ENCODE results near the gene SLC22A23. TPM values are rescaled to one million over a fixed set of nuclear protein-coding genes. Genes with fewer than 3 reads are reported as not detected.

Gene SLC22A23
- total and polyA plus RNA-seq, 4 donors: 26.9 to 56.8 (median 41.7) TPM

DNA sequence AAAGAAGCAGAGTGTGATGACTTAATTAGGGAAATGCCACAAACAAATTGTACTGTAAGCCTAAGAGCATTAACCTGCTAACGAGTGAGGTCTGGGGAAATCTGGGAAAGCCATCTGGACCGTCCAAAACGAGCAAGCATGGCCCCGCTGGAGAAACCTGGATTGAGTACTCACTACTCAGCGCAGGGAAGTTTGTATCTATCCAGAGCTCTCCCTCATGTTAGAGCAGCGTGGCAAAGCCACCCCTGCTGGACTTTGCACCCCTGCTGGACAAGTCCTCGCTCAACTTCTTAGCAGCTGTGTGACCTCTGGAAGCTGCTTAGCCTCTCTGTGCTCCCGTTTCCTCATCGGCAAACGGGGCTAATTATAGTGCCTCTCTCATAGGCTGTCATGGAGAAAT is 160.8 kb downstream of the SLC22A23 start:
- H3K9me3 ChIP-seq (ENCODE audit: control insufficient read depth, insufficient read depth, low read length): no peaks in the 10 kb centered on the region
- H3K27ac ChIP-seq (ENCODE audit: low read depth, low read length): no peak overlapping the region

DNA sequence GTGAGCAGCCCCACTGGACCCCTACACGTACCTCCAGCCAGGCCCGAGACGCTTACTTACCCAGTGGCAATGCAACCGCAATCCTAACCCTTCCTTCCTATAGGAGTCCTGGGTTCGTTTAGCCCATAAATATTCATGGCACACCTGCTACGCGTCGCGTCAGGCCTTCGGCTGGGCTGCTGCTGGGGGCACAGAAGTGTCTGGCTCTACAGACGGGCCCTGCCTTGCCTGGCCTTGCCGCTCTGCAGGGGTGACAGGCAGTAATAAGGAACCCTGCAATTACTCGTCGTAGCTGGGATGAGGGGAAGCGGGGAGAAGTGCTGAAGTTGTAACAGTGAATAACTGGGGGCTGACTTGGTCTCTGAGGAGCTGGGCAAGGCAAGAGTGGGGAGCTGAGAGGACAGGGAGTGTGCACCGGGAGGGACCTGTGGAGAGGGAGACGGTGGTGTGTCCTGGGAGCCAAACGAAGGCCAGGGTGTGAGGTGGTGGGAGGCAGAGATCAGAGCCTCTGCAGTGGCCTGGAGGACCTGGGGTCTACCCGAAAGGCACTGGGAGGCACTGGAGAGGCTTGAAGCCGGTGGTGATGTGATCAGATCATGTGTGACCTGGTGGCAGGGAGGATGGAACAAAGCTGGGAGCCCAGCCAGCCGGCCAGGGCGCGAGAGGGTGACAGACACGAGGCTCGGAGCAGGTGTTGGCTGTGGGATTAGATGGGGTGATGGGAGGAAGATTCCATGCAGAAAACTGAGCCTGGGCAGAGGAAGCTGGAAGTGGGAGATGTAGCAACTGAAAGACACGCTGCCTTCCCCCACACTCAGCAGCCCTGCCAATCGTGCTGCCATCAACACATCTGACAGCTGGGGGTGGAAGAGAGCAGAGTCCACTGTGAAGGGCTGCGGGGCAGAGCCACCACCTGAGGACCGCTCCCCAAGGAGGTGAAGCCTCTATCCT is 161.7 kb downstream of the SLC22A23 start:
- H3K27me3 ChIP-seq (ENCODE audit: control insufficient read depth, insufficient read depth, low read length): no peaks in the 10 kb centered on the region
- no peak overlapping the region for H3K4me3 ChIP-seq (ENCODE audit: low read depth, low read length)
- 50% methylated on average over 28 of the region's 29 CpGs for WGBS (ENCODE audit: insufficient coverage)
- no peak overlapping the region for H3K27ac ChIP-seq (ENCODE audit: low read depth, low read length)
- peaks cover 55% of the 10 kb centered on the region for H3K36me3 ChIP-seq (ENCODE audit: control insufficient read depth, insufficient read depth, low read length)
- H3K9me3 ChIP-seq (ENCODE audit: control insufficient read depth, insufficient read depth, low read length): no peaks in the 10 kb centered on the region
- peak in 2 of 6 donors; percentile 45 to 63 for DNase-seq (ENCODE audit: low read depth in 4 of 6, low spot score in 6 of 6)
- H3K4me1 ChIP-seq (ENCODE audit: control insufficient read depth, insufficient read depth, low read length): peaks cover 14% of the 10 kb centered on the region

More for the DNA sequence above, 160.8 kb downstream of the SLC22A23 start:
- Histone ChIP-seq H3K27me3 (ENCODE audit: control insufficient read depth, insufficient read depth, low read length) (no peaks in the 10 kb centered on the region), H3K4me3 (ENCODE audit: low read depth, low read length) (no peak overlapping the region), H3K4me1 (ENCODE audit: control insufficient read depth, insufficient read depth, low read length) (peaks cover 14% of the 10 kb centered on the region), H3K36me3 (ENCODE audit: control insufficient read depth, insufficient read depth, low read length) (peaks cover 47% of the 10 kb centered on the region)
- DNase-seq (ENCODE audit: low read depth in 4 of 6, low spot score in 6 of 6): no peak
- 84% methylated on average over 5 of the region's 10 CpGs for WGBS (ENCODE audit: insufficient coverage)

DNA sequence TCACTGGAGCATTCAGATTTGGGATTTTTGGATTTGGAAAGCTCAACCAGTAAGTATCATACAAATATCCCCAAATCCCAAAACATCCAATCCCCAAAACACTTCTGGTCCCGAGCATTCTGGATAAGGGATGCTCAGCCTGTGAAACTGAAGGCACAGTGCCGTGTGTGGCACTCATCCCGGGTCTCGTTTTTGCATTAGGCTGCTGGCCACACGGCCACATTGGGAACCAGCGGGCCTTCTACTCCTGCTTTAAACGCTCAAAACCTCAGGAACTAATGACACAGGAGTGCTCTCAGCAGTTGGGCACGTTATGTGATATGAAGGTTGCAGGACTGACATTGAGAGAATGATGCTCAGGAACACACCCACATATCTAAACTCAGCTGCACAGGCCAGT is 162.5 kb downstream of the SLC22A23 start:
- peak in 1 of 6 donors; percentile 9 for DNase-seq (ENCODE audit: low read depth in 4 of 6, low spot score in 6 of 6)
- H3K4me3 ChIP-seq (ENCODE audit: low read depth, low read length): no peak overlapping the region
- no peak overlapping the region for H3K27ac ChIP-seq (ENCODE audit: low read depth, low read length)
- no peaks in the 10 kb centered on the region for H3K9me3 ChIP-seq (ENCODE audit: control insufficient read depth, insufficient read depth, low read length)
- H3K4me1 ChIP-seq (ENCODE audit: control insufficient read depth, insufficient read depth, low read length): peaks cover 14% of the 10 kb centered on the region
- 88% methylated on average over 5 of the region's 8 CpGs for WGBS (ENCODE audit: insufficient coverage)
- H3K36me3 ChIP-seq (ENCODE audit: control insufficient read depth, insufficient read depth, low read length): peaks cover 62% of the 10 kb centered on the region
- H3K27me3 ChIP-seq (ENCODE audit: control insufficient read depth, insufficient read depth, low read length): no peaks in the 10 kb centered on the region

DNA sequence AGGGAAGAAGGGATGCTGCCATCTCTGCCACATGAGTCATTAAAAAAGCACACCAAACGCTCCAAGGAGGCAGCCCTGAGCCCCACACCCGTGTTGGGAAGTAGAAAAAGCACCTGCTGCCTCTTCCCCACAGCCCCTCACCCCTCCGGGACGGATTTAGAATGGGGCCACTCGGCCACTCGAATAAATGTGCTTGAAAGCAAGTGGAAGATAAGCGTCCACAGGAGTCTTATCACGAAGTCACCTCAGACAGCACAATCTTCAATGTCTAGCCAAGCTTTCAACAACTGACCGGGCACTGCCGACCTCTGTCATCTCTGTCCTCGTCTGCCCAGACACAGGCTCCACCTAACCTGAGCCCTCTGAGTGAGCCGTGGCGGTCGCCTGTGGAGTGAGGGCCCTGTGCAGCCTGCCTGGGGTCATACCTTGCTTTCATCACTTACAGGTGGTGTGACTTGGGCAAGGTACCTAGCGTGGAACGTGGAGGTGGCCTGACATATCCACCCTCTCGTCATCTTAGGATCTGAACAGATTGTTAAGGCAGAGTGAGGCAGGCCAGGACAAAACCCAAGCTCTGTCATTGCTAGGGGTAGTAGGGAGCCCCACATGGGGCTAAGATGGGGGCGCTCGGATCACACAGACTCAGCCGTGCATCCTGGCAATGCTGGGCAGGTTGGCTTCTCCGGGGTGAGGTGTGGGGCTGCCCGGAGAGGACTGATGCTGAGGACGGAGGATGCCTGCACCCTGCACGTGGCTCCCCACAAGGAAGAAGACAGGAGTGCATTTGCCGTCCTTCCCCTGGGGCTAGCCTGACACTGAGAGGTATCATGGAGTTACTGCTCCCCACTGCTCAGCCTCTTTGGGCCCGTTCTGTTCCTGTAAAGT is 163.3 kb downstream of the SLC22A23 start:
- Histone ChIP-seq H3K4me1 (ENCODE audit: control insufficient read depth, insufficient read depth, low read length) (peaks cover 14% of the 10 kb centered on the region), H3K36me3 (ENCODE audit: control insufficient read depth, insufficient read depth, low read length) (peaks cover 71% of the 10 kb centered on the region), H3K27me3 (ENCODE audit: control insufficient read depth, insufficient read depth, low read length) (no peaks in the 10 kb centered on the region), H3K4me3 (ENCODE audit: low read depth, low read length) (no peak overlapping the region), H3K9me3 (ENCODE audit: control insufficient read depth, insufficient read depth, low read length) (no peaks in the 10 kb centered on the region), H3K27ac (ENCODE audit: low read depth, low read length) (no peak overlapping the region)
- WGBS (ENCODE audit: insufficient coverage): 94% methylated on average over 17 of the region's 26 CpGs
- no peak for DNase-seq (ENCODE audit: low read depth in 4 of 6, low spot score in 6 of 6)

DNA sequence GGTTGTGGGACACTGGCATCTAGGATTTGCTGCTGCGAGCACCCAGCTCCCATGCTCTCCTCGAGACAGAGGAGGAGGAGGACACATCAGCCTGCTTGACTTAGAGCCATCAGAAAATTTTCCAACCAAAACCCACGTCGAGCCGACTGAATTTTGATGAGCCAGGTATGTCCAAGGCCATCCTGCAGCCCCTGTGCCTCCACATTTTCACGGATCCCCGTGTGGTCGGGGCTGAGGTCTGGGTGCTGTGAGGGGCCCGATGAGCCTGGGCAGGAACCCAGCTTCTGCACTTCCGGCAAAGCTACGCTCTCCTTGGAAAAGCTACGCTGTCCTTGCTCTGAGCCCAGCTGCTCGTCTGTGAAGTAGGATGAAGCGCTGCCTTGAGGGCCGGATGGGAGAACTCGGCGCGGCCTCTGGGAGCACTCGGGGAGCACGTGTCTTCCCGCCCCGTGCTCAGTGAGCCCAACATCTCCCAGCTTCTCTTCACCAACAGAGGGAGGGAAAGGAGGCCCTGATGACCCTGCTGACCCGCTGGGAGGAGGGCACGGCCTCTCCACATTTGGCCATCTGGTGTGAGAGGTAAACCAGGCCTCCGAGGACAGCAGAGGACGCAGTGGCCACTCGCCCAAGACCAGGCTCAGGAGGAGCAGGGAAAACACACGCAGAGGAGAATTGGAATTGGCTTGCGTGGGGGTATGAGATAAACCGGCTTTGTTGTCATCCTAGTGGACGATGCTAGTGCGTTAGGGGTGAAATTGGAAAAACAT is 164.2 kb downstream of the SLC22A23 start:
- 92% methylated on average over 32 of the region's 32 CpGs for WGBS (ENCODE audit: insufficient coverage)

DNA sequence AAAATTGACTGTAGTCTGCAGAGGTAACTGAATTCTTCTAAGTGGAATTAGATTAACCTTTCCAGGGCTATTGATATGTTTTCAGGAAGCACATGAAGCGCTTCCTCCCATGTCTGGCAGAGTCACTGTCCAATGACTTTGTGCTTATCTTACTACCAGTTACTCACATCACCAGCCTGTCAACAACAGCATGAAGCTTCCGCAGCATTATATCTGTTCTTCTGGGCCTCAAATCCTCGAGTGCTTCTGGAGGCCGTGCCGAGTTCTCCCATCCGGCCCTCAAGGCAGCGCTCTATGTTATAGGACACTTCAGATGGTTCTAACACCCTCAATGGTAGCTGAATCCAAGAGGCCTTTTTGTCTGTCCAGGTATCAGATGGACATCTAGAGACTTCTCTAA is 164.9 kb downstream of the SLC22A23 start:
- H3K4me3 ChIP-seq (ENCODE audit: low read depth, low read length): no peak overlapping the region
- no peak for DNase-seq (ENCODE audit: low read depth in 4 of 6, low spot score in 6 of 6)
- H3K27ac ChIP-seq (ENCODE audit: low read depth, low read length): no peak overlapping the region
- H3K4me1 ChIP-seq (ENCODE audit: control insufficient read depth, insufficient read depth, low read length): peaks cover 18% of the 10 kb centered on the region
- WGBS (ENCODE audit: insufficient coverage): 93% methylated on average over 7 of the region's 7 CpGs
- H3K9me3 ChIP-seq (ENCODE audit: control insufficient read depth, insufficient read depth, low read length): no peaks in the 10 kb centered on the region
- peaks cover 74% of the 10 kb centered on the region for H3K36me3 ChIP-seq (ENCODE audit: control insufficient read depth, insufficient read depth, low read length)
- no peaks in the 10 kb centered on the region for H3K27me3 ChIP-seq (ENCODE audit: control insufficient read depth, insufficient read depth, low read length)

More for the DNA sequence above, 164.2 kb downstream of the SLC22A23 start:
- peaks cover 14% of the 10 kb centered on the region for H3K4me1 ChIP-seq (ENCODE audit: control insufficient read depth, insufficient read depth, low read length)
- H3K4me3 ChIP-seq (ENCODE audit: low read depth, low read length): no peak overlapping the region
- H3K27ac ChIP-seq (ENCODE audit: low read depth, low read length): no peak overlapping the region
- H3K36me3 ChIP-seq (ENCODE audit: control insufficient read depth, insufficient read depth, low read length): peaks cover 72% of the 10 kb centered on the region
- H3K9me3 ChIP-seq (ENCODE audit: control insufficient read depth, insufficient read depth, low read length): no peaks in the 10 kb centered on the region
- no peaks in the 10 kb centered on the region for H3K27me3 ChIP-seq (ENCODE audit: control insufficient read depth, insufficient read depth, low read length)
- no peak for DNase-seq (ENCODE audit: low read depth in 4 of 6, low spot score in 6 of 6)

DNA sequence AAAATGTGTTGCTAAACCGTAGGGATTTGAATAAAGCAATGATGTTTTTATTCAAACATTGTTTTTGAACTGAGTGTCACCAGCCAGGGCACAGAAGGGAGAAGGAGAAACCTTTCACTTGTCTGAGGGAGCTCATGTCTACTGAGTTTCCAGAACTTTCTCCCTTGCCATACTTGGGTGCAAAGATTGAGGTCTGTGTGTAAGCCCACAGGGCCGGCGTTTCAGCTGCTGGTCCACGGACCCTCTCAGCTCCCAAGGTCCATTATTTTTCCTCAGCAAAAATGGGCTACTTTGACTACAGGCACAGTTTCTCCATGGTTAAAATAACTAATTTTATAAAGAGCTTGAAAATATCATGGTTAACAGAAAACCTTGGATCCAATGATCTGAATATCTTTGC is 165.5 kb downstream of the SLC22A23 start:
- H3K27ac ChIP-seq (ENCODE audit: low read depth, low read length): no peak overlapping the region
- H3K4me1 ChIP-seq (ENCODE audit: control insufficient read depth, insufficient read depth, low read length): peaks cover 24% of the 10 kb centered on the region
- H3K36me3 ChIP-seq (ENCODE audit: control insufficient read depth, insufficient read depth, low read length): peaks cover 75% of the 10 kb centered on the region
- WGBS (ENCODE audit: insufficient coverage): 100% methylated on average over 1 of the region's 4 CpGs
- no peak for DNase-seq (ENCODE audit: low read depth in 4 of 6, low spot score in 6 of 6)
- H3K9me3 ChIP-seq (ENCODE audit: control insufficient read depth, insufficient read depth, low read length): no peaks in the 10 kb centered on the region
- H3K4me3 ChIP-seq (ENCODE audit: low read depth, low read length): no peak overlapping the region
- H3K27me3 ChIP-seq (ENCODE audit: control insufficient read depth, insufficient read depth, low read length): no peaks in the 10 kb centered on the region

DNA sequence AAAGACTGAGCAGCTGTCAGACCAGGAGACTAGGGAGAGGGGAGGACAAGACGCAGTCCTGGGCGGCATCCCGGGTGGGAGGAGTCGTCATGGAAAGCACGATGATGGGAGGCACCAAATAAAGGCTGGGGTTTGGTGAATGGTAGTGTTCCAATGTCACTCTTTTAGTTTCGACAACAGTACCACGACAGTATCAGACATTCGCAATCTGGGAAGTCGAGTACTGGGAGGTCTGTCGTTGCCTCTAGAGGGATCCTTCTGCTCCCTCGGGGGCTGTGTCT is 166.0 kb downstream of the SLC22A23 start:
- Histone ChIP-seq H3K36me3 (ENCODE audit: control insufficient read depth, insufficient read depth, low read length) (peaks cover 76% of the 10 kb centered on the region), H3K27me3 (ENCODE audit: control insufficient read depth, insufficient read depth, low read length) (no peaks in the 10 kb centered on the region), H3K4me3 (ENCODE audit: low read depth, low read length) (no peak overlapping the region), H3K27ac (ENCODE audit: low read depth, low read length) (no peak overlapping the region), H3K9me3 (ENCODE audit: control insufficient read depth, insufficient read depth, low read length) (no peaks in the 10 kb centered on the region), H3K4me1 (ENCODE audit: control insufficient read depth, insufficient read depth, low read length) (peaks cover 25% of the 10 kb centered on the region)
- WGBS (ENCODE audit: insufficient coverage): 88% methylated on average over 10 of the region's 11 CpGs
- DNase-seq (ENCODE audit: low read depth in 4 of 6, low spot score in 6 of 6): no peak

Data from spinal cord (tissue), 10 donors.